Thyroid gland (tissue), 4 donors: ENCODE measurements around the gene IL17RC.

ENCODE experiments used
- POLR2A ChIP-seq, 2 donors: fragments of 450-650 bp; IDR thresholded peaks; one replicate each; pipeline ENCODE4 v1.6.1; 2017; ENCODE audit warnings: antibody characterized with exemption in 2 of 2, mild to moderate bottlenecking in 2 of 2, moderate library complexity in 1 of 2
- TF ChIP-seq, protein P1 (sequence below), 6 experiments: fragments of 200-600 bp in 3 of 6; fragments of 450-650 bp in 3 of 6; sonication (generic) in 3 of 6; IDR thresholded peaks; one replicate each; pipeline ENCODE4 v1.5.1; 2016 to 2019; ENCODE audit warnings: antibody characterized with exemption in 6 of 6, mild to moderate bottlenecking in 2 of 6, inconsistent platforms in 1 of 6, moderate library complexity in 1 of 6

DNA sequence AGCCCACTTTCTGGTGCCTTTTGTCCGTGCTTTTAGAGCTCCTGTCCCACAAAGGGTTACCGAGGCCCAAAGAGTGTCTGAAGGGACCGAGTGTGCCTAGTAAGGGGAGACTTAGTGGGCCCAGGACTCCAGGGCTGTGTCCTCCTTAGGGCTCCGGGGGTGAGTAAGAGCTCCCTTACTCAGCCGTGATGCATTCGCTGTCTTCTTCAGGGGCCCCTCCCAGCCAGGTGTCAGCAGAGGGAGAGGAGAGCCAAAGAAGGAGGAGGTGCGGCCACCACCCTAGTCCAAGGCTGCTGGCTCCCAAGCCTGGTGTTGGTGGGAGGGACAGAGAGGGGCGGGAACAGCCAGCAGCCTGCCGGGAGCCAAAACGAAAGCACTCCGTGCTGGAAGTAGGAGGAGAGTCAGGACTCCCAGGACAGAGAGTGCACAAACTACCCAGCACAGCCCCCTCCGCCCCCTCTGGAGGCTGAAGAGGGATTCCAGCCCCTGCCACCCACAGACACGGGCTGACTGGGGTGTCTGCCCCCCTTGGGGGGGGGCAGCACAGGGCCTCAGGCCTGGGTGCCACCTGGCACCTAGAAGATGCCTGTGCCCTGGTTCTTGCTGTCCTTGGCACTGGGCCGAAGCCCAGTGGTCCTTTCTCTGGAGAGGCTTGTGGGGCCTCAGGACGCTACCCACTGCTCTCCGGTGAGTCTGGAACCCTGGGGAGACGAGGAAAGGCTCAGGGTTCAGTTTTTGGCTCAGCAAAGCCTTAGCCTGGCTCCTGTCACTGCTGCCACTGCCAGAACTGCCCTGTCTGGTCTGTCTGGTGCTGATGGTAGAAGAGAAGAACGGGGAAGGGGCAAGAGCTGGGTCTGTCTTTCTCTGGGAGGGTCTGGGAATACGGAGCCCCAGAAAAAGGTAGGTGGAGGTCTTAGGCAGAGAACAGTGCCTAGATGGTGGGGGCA, at the start of gene IL17RC:
- peak in 1 of 2 donors; percentile 82 for TF ChIP-seq POLR2A (IDR thresholded peaks at IDR 0.05)
- TF ChIP-seq, protein P1, sequence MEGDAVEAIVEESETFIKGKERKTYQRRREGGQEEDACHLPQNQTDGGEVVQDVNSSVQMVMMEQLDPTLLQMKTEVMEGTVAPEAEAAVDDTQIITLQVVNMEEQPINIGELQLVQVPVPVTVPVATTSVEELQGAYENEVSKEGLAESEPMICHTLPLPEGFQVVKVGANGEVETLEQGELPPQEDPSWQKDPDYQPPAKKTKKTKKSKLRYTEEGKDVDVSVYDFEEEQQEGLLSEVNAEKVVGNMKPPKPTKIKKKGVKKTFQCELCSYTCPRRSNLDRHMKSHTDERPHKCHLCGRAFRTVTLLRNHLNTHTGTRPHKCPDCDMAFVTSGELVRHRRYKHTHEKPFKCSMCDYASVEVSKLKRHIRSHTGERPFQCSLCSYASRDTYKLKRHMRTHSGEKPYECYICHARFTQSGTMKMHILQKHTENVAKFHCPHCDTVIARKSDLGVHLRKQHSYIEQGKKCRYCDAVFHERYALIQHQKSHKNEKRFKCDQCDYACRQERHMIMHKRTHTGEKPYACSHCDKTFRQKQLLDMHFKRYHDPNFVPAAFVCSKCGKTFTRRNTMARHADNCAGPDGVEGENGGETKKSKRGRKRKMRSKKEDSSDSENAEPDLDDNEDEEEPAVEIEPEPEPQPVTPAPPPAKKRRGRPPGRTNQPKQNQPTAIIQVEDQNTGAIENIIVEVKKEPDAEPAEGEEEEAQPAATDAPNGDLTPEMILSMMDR (IDR thresholded peaks at IDR 0.05), result no peak
